Activated CD4-positive, alpha-beta T cell treated with anti-CD3 and anti-CD28 coated beads for 24 hours (primary cell): ENCODE measurements around the gene TCEAL4.
"Not testable (repeated sequence)": the region's sequence is repeated elsewhere in the genome, so short reads cannot be mapped to it uniquely, and the experiment has no call there.

Source experiments
- DNase-seq, 2 donors: peaks; one replicate each; pipeline ENCODE4 v3.0.0-alpha.2; 2020; ENCODE audit warnings: low read depth in 2 of 2

TCEAL4 gene

GRCh38 chrX:103592295-103592694 is 7.0 kb downstream of the TCEAL4 start:
- DNase-seq = not testable (repeated sequence)

- DNase-seq = not testable (repeated sequence)
These were observed 9.9 kb downstream of the TCEAL4 start for GRCh38 chrX:103595202-103595601.

GRCh38 chrX:103607364-103608305 is 22.3 kb downstream of the TCEAL4 start, which contains the start of gene TCEAL3:
TSS of gene TCEAL3 (plus strand) at chrX:103607963. CDS start at chrX:103609065, 1,102 bp downstream.
- DNase-seq = no peak

GRCh38 chrX:103608306-103608963 is 23.1 kb downstream of the TCEAL4 start:
- DNase-seq = no peak

GRCh38 chrX:103610282-103610681 is 25.0 kb downstream of the TCEAL4 start:
- DNase-seq = no peak

GRCh38 chrX:103613362-103613890 is 28.1 kb downstream of the TCEAL4 start:
- no peak for DNase-seq

GRCh38 chrX:103614999-103615398 is 29.7 kb downstream of the TCEAL4 start:
- DNase-seq = no peak

- DNase-seq = no peak
These were observed 30.6 kb downstream of the TCEAL4 start for GRCh38 chrX:103615781-103616371.

- DNase-seq = no peak
These were observed 31.4 kb downstream of the TCEAL4 start for GRCh38 chrX:103616676-103617186.

- DNase-seq = no peak
These were observed 38.8 kb downstream of the TCEAL4 start for GRCh38 chrX:103624111-103624510.

GRCh38 chrX:103626855-103627254 is 41.5 kb downstream of the TCEAL4 start:
- no peak for DNase-seq

GRCh38 chrX:103628386-103629317 is 43.3 kb downstream of the TCEAL4 start, which contains the start of gene TCEAL1:
TSS of gene TCEAL1 (plus strand) at chrX:103628975. CDS start at chrX:103629917, 942 bp downstream.
- DNase-seq = no peak

GRCh38 chrX:103629318-103630170 is 44.2 kb downstream of the TCEAL4 start:
- no peak for DNase-seq

- DNase-seq = no peak
These were observed 44.8 kb downstream of the TCEAL4 start for GRCh38 chrX:103630171-103630511.

- DNase-seq = no peak
These were observed 45.8 kb downstream of the TCEAL4 start for GRCh38 chrX:103631145-103631544.

GRCh38 chrX:103635436-103635835 is 50.1 kb downstream of the TCEAL4 start:
- DNase-seq = no peak
